Measurements from ENCODE around the gene PARP3.

The PARP3 gene

DNA sequence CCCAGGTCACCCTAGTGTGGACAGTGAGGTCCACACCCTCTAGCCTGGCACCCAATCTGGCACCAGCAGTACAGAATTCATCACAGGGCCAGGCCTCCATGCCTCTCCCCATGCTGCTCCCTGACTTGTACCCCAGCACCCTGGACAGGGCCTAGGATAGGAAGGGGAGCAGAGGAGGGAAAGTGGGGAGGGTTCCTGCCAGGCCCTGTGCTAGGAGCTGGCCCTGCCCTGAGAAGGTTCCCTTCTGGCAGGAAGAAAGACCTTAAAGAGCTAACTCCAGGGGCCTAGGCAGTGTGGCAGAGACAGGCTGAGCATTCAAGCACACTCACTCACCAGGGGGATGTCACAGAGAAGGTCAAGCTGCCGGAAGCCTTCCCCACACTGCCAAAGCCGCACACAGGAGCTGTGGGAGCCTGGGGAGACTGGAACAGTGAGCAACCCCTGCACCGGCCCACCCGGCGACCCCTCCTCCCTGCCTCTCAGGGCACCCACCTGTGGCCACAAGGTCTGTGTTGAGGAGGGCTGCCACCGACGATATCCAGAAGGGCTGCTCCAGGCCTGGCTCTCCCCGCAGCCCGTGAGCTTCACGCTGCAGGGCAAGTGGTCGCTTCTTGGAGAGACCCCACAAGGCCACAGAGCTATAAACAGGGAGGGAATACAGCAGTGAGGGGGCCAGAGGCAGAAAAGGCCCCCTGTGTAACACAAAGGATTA lies 7.9 kb upstream of the PARP3 start:
- no peak for DNase-seq

DNA sequence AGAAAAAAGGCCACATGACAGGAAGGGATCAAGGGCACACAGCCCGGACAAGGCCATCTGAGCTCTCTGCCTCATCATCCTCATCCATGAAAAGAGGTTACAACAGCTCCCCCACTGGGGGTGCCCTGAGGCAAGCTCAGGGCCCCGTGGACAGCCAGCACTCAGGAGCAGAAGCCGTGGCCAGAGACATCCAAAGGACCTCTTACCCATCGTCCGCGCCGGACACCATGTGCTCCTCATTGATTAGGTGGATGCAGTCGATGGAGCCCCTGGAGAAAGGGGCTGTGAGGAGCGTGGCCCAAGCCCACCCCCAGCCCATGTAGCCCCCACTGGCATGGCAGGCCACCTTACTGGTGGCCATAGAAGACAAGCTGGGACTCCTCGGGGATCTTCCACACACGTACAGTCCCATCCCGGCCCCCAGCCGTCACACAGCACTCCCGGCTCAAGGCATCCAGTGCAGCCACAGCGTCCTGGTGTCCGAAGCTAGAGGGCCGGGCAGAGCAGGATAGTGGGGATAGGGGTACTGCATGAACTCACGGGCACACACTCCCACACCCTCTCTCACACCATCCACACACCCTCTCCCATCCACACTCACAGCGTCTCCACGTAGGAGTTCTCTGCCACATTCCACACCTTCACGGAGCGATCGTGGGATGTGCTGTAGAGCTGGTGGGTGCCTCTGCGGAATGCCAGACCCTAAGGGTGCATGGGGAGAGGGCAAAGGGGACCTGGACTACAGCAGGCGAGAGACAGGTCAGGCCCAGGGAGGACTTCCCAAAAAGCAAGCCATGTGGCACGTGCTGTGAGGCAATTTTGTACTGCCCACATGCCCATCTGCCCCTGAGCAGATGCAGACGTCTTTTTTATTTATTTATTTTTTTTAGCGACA lies 6.9 kb upstream of the PARP3 start:
- DNase-seq: no peak

DNA sequence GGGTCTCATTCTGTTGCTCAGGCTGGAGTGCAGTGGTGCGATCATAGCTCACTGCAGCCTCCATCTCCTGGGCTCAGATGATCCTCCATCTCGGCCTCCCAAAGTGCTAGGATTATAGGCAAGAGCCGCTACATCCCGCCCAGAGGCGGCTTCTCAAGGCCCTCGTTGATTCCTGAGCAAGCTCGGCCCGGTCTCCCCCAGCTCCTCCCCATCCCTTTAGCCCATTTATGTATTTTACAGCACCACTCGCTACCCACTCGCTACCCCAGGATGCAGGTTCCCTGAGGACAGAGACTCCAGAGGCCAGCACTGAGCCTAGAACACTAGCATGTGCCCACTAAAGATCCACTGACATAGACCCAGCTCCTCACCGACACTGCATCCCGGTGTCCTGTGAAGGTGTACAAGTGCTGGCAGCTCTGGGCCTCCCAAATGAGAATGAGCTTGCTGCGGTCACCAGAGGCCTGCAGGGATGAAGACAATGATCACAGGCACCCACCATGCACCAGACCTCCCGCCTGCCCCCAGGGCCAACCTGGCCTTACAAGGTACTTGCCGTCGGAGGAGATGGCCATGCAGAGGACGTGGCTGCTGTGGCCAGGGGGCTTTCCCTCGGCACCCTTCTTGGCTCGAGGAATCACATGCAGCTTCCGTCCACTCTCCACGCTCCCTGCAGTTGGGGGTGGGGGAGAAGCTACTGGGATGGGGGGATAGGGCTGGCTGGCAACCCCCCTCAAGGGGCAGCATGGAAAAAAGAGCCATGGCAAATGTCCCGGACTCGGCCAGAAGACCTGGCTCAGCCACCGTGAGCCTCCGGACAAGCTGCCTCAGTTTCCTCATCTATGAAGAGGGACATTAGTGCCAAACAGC lies 6.0 kb upstream of the PARP3 start:
- no peak for DNase-seq

DNA sequence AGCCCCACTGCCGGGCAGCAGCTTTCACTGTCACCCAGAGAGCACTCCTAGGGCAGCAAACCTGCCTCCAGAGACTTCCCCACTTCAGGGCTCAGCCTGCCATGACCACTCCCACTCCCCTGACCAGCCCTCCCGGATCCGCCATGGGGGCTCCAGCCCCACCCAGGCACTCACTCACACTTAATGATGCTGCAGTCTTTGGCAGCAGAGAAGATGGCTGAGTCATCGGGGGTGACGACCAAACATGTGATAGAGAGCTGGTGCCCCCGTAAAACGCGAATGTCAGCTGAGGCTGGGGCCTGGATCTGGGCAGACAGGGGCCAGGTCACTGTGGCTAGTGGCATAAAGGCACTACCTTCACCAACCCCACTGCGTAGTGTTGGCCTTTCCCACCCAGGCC lies 5.1 kb upstream of the PARP3 start:
- DNase-seq: no peak

DNA sequence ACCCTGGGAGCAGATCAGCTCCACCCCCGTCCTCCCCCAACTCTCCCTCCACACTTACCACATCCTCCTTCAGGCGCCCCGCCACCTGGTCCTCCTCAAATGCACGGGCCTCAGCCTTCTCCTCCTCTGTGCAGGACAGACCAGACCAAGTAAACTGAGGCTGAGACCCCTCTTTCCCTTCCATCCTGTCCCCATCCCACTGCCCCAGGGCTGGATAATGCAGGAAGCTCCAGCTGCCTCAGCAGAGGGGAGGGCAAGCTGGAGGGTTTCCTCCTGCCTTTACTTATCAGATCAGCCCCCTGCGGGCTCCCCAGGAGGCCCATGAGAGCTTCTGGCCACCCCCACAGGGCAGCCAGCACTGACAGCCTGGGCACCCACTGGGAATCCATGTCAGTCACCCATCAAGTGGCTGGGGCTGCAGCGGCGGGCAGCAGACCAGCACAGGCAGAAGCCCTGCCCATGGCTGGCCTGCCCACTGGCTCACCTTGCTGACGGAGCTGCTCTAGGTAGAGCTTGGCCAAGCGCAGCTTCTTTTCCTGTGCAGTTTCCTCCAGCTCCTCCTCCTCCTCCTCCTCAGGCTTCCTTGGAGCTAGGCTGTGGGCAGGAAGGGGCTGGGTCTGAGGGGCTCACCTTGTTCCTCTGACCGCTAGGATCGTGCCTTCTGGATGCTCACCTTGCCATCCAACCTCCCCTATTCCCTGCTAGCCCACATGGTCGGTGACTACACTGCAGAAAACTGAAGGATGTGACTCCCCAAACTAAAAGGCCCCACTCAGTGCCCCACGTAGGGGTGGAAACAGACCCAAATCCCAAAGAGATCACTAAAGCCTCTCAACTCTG lies 4.3 kb upstream of the PARP3 start:
- DNase-seq: no peak

DNA sequence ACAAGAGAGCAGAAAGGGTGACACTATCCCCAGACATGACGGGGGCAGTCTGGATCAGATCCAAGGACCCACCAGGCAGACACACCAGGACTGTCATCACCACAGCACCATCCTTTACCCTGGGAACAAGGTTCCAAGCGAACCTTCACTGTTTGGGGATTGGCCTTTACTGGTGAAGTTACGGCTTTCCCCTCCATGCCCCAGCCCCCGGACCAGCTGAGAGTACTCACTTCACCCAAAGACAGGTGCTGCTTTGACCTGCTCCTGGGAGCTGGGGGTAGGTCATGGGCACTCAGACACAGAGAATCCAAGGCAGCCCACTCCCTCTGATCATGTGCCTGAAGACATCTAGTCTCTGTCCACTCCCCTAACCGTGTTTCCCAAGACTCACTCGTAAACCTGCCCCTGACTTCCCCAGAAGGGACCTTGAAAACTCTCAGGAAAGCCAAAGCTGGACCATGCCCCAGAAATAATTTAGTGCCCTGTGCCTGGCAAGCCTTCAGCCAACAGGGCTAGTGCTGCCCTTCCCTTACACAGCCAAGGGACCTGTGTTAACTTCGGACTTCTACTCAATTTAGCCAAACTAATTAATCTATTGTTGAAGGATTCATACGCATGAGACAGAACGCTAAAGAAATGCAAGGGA lies 3.3 kb upstream of the PARP3 start:
- DNase-seq: no peak

DNA sequence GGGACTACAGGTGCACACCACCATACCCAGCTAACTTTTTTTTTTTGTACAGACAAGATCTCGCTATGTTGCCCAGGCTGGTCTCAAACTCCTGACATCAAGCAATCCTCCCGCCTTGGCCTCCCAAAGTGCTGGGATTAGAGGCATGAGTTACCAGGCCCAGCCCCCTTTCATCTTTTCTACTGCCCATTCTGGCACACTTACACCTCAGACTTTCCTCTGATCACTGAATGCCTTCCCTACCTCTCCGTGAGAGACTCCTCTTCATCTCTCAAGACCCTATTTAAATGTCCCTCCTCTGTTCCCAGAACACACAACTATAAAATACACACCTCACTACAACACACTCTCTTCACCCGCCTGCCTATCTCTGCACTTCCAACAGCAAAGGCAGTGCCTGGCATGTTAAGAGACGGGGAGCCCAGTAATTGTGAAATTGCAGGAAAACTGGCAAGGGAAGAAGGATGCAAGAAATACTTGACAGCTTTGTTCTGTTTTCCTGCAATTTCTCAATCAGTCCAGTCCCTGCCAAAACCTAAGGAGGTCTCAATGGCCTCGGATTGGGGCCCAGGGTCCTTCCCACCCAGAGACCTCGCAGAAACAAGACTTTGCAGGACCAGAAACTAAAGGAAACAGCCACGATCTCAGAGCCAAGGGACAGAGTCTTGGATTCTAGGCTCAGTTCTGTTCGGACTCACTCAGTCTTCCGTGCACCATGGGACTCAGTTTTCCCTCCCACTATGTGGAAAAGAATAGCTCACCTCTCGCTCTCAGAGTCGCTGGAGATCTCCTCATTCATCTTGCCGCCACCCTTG lies 1.3 kb upstream of the PARP3 start:
- DNase-seq: no peak

DNA sequence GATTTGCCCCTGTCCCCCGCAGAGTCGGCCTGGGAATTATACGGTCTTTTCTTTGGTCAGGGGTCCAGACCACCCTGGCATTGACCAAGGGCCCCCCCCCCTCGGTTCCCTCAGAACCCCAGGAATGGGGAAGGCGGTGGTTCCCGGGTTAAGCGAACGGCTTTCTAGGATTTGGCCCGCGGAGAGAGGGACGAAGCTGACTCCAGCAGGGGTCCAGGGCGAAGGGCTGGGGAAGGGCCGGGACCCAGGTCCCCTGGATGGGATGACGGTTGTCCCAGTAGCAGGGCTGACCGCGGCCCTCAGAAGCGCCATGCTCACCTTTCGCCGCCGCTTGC lies 733 bp upstream of the PARP3 start:
- DNase-seq: no peak

DNA sequence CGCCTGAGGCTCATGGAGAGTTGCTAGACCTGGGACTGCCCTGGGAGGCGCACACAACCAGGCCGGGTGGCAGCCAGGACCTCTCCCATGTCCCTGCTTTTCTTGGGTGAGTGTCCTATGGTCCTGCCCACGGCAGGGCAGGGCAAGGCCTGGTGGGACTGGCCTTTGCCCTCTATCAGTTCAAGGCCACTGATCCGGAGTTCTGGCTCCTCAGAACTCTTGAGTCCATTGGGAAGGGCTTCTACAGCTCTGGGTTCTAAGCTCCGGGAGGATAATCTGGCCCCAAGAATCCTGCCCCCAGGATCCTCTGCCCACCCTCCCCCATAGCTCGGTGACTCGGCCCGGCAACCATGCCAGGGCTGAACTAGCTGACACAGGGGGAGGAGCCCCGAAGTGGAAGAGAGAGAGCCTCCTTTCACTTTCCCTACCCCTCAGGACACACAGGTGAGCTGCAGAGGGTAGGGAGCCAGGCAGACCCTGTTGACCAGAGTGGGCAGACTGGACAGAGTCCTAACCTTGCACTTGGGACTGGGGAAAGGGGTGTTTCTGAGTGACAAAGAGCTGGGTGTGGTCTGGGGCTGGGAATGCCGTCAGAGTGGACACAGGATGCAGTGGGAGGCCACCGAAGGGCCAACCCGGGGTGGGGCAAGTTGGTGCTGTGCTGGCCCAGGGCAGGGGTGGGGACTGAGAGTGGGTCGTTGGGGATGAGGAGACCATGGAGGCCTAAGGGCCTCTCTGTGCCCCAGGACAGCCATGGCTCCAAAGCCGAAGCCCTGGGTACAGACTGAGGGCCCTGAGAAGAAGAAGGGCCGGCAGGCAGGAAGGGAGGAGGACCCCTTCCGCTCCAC lies 664 bp downstream of the PARP3 start:
- DNase-seq: peak in 3 of 4 experiments; percentile 20 to 45 (median 23)

DNA sequence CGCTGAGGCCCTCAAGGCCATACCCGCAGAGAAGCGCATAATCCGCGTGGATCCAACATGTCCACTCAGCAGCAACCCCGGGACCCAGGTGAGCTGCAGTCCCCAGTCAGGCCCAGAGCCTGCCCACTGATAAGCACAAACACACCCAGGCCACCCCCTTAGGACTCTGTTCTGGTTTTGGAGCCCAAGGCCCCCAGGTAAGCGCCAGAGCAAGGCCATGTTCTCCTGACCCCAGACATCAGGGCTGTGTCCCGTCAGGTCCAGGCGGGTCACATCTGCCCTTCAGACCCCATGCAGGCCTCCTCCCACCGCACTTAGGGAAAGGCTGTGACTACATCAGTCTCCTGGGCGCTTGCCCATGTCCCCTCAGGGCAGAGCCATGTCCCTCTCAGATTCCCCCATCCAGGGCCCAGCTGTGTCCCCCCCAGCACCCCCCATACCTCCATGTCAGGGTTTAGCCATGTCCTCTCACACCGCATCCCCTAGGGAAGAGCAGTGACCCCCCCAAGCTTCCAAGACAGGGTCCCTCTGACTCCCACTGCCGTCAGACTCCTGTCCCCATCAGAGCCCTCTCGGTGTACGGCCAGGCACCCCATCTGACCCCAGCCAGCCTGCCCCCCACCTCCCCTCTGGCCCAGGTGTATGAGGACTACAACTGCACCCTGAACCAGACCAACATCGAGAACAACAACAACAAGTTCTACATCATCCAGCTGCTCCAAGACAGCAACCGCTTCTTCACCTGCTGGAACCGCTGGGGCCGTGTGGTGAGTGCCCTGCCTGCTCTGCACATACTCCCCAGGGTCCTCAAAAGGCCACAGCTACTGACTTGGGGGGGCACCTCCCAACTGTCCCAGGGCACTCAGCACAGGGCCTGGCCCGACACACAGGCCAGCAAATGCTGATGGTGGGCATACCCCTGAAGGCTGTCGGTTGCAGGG lies 1.6 kb downstream of the PARP3 start:
- no peak for DNase-seq

DNA sequence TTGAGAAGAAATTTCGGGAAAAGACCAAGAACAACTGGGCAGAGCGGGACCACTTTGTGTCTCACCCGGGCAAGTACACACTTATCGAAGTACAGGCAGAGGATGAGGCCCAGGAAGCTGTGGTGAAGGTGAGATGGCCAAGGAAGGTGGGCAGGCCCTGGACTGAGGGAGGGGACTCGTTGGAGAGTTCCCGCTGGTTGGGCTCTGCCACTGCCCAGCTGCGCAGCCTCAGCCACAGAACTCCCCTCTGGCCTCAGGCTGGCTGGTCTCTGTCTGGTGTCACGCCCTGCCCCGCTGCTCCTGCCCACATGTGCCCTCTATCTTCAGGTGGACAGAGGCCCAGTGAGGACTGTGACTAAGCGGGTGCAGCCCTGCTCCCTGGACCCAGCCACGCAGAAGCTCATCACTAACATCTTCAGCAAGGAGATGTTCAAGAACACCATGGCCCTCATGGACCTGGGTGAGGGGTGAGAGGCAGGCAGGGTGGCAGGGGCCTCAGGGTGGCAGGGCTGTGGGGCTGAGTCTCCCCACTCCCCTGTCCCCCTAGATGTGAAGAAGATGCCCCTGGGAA lies 2.4 kb downstream of the PARP3 start:
- DNase-seq: no peak

DNA sequence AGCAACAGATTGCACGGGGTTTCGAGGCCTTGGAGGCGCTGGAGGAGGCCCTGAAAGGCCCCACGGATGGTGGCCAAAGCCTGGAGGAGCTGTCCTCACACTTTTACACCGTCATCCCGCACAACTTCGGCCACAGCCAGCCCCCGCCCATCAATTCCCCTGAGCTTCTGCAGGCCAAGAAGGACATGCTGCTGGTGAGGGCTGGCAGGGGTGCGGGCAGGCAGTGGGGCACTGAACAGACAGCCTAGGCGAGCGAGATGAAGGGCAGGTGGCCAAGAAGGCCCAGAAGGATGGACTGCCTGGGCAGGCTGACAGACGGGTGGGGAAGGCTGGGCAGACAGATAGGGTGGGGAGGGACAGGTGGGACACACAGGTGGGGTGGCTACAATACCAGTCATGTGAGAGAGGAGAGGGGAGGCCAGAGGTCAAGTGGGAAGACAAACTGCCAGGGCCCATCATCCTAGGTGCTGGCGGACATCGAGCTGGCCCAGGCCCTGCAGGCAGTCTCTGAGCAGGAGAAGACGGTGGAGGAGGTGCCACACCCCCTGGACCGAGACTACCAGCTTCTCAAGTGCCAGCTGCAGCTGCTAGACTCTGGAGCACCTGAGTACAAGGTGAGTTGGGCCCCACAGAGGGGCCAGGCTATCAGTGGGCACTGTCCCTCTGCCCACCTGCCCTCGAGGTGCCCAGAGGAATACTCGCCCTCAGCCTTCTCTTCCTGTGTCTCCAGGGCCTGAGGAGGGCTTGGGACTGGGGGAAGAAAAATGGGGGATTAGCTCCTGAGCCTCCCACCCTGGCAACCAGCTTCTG lies 3.1 kb downstream of the PARP3 start:
- DNase-seq: no peak

DNA sequence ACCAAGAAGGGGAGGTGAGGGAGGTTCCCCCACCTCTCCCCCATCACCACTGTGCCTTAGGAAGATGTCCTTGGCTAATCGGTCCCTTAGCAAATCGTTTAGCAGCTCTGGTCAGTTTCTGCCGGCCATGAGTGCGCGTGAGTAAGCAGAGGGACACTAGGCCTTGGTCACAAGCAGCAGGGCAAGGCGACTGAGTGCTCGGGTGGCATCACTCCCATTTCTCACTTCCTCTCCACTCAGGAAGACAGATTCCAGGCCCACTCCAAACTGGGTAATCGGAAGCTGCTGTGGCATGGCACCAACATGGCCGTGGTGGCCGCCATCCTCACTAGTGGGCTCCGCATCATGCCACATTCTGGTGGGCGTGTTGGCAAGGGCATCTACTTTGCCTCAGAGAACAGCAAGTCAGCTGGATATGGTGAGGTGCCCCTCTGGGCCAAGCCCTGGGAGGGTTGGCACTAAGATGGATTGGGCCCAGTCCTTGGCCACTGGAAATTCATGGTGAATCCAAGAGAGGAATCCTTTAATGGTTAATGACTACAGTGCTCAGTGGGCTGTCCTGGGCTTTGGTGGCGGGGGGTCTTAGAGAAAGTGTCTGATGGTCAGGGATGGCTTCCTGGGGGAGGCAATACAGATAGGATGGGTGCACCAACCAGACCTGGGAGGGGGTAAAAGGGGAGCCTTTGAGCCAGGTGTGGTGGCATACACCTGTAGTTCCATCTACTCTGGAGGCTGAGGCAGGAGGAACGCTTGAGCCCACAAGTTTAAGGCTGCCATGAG lies 4.0 kb downstream of the PARP3 start:
- no peak for DNase-seq

DNA sequence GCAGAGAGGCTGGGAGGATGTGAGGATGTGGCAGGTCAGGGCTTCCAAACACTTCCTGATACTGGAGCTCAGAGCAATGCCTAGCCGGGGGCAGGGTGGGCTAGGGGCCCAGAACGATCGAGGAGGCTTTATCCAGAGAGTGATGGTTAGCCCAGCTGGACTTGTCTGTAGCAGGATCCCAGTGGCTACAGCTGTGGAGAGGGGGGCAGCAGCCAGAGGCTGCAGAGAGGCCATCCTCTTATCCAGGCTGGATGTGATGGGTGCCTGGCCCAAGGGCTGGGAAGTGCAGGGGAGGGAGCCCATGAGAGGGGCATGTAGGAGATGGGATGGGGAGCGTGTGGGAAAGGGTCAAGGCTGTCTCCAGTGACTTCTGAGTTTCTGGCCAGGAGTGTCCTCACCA lies 4.6 kb downstream of the PARP3 start:
- DNase-seq: no peak

DNA sequence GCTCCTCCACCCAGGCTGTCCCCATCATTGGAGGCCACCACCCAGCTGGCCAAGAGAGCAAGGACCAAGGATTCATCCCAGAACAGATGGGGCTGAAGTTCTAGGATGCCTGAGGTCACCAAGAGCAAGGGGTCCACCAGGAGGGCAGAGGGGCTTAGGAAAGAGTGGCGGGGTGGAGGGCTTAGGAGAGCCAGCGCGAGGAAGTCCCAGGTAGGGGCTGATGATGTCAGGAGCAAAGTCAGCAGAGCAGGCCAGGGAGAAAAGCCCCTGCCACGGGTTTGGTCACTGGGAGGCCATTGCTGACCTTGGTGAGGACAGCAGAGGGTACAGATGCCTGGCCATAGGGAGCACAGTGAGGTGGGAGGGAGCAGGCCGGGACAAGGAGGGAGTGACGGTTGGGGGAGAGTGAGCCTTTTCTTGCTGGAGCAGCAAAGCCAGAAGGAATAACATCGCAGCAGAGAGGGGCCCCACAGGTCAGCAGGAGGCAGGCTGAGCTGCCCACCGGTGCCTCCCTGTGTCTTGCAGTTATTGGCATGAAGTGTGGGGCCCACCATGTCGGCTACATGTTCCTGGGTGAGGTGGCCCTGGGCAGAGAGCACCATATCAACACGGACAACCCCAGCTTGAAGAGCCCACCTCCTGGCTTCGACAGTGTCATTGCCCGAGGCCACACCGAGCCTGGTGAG lies 5.2 kb downstream of the PARP3 start:
- no peak for DNase-seq

DNA sequence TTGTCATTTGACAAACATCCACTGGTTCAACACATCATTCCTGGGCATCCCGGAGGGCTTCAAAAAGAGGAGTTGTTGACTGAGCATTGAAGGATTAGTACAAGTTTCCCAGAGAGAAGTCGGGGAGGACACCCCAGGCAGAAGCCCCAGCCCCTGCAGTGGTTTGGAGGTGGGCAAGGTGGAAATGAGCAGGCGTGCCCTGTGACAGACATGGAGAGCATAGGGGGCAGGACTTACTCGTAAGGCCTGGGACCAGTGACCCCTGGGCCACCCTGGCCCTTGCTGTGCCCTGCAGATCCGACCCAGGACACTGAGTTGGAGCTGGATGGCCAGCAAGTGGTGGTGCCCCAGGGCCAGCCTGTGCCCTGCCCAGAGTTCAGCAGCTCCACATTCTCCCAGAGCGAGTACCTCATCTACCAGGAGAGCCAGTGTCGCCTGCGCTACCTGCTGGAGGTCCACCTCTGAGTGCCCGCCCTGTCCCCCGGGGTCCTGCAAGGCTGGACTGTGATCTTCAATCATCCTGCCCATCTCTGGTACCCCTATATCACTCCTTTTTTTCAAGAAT lies 5.9 kb downstream of the PARP3 start:
- DNase-seq: no peak
